SW 1271 (cell line): ENCODE results near the gene GATD1.

Experiments used
- DNase-seq, 2 experiments: peaks; one replicate each; lab custom pipeline; 2025; lab: John Stamatoyannopoulos, UW

The GATD1 gene

DNA sequence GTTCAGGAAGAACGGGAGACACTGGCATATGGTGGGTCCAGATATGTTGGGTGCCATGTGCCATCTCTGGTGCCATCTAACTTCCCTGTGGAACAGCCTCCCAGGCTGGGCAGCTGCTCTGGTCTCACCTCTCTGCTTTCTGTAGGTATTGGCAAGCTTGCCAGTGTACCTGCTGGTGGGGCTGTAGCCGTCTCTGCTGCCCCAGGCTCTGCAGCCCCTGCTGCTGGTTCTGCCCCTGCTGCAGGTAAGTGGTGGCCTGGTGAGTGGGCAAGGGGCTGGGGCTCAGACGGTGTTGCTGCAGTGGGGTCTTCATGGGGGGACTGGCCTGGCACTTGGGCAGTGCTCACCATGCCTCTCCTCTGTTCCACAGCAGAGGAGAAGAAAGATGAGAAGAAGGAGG lies 35.1 kb upstream of the GATD1 start:
- no peak for DNase-seq

DNA sequence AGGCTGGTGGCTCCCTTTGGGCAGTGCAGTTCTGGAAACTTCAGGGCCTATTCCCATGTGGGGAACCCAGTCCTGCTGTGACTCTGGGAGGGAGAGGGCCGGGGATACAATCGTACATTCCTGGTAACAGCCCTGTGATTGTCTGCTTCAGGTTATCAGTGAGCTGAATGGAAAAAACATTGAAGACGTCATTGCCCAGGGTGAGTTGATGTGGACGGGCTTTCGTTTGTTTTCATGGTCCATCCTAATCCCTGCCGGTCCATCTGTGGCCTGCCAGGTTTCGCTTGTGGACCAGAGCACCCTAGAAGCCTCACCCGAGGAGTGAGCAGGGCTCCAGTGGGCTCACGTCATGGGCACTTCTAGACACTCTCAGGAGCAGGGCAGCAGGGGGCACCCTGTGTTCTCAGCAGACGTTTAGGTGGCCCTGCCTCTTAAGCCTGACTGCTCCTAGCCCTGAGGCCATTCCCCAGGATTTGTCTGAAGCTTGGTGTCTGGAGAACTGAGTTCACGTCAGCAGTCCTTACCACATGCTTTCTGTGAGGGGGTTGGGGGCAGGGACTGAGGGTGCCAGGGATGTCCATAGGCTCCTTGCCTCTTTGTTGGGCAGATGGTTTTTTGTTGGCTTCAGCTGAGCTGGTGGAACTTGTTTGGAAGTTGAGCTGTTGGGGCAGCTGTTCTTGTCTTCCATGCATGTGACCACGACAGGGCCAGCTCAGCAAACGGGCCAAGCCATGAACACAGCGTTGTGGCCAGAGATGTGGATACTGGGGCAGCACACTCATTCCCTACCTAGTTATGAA lies 34.4 kb upstream of the GATD1 start:
- no peak for DNase-seq

DNA sequence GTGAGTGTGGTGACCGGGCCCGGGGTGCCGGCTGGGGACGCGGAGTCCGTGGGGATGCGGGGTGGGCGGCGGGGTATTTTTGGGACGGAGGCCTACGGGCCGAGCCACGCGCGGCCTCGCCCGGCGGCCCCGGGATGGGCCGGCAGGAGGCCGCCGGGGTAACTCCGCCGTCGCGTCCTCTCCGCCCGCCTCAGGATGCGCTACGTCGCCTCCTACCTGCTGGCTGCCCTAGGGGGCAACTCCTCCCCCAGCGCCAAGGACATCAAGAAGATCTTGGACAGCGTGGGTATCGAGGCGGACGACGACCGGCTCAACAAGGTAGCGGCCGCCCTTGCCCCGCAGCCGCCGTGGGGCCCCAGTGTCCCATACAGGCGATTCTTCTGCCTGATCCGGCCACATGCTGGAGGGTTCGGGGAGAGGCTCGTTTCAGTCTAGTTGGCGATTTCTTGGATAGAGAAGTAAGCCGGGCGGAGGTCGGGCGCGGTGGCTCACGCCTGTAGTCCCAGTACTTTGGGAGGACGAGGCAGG lies 32.8 kb upstream of the GATD1 start:
- DNase-seq = no peak

DNA sequence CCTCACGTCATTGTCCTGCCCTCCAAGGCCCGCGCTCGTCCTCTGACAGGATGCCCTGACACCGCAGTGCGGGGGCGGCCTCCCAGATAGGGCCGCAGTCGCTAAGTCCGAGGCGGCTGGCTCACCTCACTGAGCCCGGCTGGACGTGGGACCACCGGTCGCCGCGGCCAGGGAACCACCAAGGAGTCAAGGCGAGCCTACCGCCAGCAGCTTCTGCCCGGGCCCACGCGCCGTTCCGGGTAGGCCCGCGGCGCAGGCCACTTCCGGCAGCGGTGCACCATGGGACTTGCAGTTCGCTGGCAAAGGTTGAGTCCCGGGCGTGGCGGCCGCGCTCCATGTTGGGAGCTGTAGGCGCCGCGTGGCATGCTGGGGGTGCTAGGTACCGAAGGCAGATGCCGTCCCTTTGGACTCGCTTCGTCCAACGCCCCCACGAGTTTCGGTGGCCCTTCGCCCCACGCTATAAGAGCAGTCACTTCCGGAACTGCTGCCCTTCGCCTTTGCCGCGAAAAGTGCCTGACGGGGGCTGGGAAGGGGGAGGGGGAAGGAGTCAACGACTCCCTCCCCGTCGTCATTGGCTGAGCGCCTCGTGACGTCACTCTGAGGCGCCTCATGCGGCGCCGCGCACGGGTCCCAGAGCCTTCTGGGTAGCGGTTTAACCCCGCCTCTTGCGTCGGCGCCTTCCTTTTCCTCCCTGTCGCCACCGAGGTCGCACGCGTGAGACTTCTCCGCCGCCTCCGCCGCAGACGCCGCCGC lies 32.2 kb upstream of the GATD1 start, which contains the start of gene RPLP2:
RPLP2 (plus strand) TSS at position 681 of the 753 bp plus-strand sequence. CDS start 268 bp downstream, outside the sequence.
- DNase-seq = peak; percentile 96 to 97

DNA sequence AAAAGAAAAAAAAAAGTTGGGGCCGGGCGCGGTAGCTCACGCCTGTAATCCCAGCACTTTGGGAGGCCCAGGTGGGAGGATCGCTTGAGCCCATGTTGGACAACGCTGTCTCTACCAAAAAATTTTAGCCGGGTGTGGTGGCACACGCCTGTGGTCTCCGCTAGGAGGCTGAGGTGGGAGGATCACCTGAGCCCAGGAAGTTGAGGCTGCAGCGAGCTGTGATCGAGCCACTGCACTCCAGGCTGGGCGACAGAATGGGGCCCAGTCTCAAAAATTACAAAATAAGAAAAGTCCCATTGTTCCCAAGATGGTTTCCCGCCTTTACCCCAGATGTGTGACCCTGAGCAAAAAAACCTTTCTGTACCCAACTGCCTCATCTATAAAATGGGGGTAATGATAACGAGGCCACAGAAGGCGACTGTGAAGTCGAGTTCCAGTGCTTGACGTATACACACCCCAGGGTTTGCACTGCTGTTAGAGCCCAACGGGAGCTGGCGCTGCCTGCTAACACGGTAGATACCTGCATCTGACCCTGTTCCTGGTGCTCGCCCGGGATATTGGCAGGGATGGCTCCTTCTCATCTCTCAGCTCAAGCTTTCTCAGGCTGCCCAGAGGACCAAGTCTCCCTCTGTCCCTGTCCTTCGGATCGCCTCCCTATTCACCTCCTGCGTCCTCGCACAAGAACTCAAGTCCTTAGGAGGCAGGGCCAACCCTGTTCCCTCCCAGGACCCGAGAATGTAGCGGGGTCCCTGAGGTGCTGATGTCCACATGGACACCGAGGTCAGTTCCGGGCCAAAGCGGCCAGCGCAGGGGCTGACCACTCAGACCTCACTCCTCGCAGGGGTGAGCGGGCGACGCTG lies 31.4 kb upstream of the GATD1 start:
- DNase-seq = peak in 1 of 2 experiments; percentile 60

DNA sequence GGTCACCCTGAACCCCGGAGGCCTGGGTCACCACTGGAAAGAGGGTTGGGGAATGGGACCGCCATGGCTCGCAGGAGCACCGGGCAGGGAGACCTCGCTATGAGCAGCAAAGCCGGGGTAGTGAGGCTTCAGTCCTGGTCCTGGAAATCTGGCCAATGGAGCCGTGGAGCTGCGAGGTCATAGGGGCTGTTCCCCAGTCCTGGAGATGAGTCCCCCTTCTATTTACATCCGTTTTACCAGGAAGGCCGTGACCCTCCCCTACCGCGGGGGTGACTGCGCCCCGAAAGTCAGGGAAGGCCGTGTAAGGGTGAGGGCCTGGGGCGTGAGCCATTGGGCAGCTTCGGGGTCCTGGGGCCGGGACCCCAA lies 27.3 kb upstream of the GATD1 start:
- no peak for DNase-seq

DNA sequence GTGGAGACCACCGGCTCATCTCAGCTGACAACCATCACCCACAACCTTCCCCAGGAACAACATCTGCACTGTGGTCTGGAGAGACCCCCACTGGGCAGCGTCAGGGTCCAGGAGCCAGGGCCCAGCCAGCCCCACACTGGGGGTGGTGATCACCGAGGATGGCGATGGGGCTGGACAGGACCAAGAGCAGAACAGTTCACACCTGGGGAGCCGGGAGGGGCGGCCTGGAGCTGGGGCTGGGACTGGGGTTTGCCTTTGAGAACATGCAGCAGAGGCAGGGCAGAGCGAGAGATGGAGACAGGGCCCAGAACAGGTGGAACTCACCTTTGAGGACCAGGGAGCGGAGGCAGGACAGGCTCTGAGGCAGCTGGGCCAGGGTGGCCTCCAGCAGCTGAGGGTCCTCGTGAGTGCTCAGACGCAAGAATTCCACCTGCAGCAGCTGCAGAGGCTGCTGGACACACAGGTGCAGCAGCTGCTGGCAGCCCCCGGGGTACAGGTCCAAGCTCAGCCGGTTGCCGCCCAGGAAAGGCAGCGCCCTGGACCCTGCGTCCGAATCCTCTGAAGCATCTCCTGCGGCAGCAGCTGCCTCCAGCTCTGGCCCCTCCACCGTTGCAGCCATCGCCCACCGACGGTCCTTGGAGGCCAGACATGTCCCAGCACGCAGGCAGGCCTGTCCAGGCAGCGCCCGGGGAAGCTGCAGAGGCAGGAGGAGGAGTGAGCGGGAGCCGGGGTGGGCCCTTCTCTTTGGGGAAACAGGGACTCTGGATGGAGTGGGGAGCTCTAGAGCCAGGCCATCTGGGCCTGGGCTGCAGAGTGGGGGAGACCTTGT lies 26.7 kb upstream of the GATD1 start:
- no peak for DNase-seq

DNA sequence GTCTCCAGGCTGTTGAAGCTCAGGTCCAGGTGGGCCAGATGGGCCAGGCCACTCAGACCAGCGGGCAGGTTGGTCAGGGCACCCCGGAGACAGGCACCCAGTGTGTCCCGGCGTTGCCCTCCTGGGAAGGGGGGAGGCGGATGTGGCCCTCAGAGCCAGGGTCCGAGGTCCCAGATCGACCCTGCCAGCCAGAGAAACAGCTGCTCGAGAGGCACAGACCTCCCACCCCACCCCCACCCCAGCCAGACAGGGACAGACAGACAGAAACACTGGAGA lies 26.1 kb upstream of the GATD1 start:
- DNase-seq = no peak

DNA sequence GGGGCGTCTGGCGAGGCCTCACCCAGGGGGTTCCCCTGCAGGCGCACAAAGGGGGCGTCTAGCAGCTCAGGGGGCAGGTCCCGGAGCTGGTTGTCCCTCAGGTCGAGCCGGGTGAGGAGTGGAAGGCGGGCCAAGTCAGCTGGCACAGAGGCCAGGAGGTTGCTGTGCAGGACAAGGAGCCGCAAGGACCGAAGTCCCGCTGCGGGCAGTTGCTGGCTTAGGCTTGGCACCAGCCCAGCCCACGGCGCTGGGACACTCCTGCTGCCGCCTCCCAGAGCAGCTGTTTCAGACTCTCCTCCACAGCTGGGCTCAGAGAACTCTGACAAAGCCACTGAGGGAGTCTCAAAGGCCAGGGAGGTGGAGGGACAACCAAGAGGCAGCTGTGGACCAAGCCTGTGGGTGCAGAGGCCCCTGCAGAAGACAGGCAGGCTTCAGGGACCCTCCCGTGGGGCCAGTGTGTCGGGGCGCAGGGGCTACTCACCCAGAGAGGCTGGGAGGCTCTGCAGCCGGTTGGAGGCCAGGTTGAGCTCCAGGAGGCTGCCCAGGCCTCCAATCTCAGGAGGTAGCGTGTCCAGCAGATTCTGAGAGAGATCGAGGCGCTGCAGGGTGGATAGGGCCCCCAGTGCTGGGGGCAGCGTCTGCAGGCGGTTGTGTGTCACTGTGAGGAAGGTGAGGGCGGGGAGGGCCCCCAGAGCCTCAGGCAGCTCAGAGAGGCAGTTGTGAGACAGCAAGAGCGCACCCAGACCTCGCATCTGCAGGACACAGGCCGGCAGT lies 25.6 kb upstream of the GATD1 start:
- no peak for DNase-seq

DNA sequence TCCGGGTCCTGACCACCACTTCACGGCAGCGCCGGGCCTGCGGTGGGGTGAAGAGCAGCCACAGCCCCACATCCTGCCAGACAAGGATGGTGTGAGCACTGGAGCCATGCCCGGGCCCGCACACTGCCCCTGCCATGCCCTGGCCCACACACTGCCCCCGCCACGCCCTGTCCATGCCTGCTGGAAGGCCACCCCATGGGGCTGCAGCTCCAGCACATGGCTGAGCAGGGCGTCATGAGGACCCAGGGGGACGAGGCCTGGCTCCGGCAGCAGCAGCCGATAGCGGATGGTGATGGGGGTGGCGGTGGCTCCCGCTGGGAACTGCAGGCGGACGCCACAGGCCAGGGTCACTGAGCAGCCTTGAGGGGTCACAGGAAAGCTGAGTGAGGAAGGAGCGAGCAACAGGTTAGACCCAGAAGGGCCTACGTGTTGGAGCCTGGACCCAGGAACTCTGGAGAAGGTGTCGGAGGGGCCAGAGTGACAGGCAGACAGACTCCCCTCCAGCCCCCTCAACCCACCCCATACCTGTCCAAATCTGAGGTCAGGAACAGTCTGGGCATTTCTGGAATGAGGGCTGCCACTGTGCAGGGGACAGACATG lies 24.8 kb upstream of the GATD1 start:
- DNase-seq = no peak

DNA sequence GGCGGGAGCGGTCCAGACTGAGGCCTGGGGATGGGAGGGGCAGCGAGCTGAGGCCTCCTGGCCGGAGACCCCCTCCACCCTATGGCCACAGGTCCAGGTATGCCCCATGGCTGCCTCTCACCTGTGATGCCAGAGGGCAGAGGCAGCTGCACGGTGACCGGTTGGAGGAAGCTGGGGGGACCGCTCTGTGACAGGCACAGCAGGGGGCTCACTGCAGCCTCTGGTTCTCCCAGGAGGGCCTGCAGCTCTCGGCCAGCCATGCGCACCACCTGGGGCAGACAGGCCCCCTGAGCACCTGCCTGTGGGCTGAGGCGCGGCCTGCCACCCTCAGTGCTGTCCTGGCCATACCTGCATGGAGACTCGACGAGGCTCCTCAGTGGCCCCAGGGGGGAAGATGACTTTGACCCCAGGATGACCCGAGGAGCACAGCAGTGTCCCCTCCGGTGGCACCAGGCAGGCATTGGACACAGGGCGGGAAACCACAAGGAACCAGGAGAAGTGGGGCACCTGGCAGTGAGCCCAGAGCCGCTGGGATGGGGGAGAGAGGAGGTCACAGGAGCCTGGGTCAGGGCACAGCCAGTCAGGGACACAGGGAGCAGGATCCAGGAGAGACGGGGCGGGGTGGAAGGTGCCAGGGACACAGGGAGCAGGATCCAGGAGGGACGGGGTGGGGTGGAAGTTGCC lies 24.0 kb upstream of the GATD1 start:
- DNase-seq = no peak

DNA sequence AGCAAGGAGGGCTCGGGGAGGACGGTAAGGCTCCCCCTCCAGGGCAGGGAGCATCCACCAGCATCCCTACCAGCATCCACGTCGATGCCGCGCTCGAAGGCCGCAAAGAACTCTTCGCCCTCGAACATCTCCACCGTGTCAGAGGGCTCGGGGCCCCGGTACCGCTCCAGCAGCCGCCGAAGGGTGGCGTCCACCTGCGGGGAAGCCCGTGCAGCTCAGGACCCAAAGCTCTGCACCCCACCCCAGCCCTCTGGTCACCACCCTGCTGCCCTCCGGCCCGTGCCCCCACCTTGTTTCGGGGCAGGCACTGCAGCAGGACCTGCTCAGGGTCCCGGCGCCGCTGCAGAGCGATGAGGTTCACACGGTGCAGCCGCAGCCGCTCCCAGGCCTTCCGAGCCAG lies 23.2 kb upstream of the GATD1 start:
- DNase-seq = no peak

DNA sequence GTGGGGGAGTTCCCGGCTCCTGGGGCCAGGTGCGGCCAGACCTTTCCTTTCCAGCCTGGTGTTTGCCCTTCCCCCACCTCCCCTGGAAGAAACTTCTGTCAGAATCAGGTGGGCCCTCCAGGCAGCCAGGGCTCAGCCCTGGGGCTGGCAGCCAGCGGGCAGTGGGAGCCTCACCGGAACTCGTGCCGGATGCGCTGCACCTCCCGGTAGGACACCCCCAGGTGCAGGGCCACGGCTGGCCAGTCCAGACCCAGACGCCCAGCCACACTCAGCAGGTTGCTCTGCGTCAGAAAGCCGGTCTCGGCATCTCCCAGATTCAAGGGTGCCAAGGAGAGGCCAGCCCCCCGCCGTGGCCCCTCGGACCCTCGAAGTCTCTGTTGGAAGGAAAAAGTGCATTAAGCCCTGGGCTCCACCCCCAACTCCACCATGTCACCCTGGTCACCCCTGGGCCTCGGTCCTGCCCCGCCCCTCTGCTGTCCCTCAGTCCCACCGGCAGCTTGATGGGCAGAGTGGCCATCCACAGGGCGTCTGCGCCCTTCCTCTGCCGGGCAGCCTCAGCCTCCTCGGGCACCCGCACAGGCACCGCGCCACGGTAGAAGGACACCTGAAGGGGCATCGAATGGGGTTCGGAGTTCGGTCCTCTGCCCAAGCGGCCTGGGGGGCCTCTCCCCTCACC lies 22.5 kb upstream of the GATD1 start:
- DNase-seq = no peak

DNA sequence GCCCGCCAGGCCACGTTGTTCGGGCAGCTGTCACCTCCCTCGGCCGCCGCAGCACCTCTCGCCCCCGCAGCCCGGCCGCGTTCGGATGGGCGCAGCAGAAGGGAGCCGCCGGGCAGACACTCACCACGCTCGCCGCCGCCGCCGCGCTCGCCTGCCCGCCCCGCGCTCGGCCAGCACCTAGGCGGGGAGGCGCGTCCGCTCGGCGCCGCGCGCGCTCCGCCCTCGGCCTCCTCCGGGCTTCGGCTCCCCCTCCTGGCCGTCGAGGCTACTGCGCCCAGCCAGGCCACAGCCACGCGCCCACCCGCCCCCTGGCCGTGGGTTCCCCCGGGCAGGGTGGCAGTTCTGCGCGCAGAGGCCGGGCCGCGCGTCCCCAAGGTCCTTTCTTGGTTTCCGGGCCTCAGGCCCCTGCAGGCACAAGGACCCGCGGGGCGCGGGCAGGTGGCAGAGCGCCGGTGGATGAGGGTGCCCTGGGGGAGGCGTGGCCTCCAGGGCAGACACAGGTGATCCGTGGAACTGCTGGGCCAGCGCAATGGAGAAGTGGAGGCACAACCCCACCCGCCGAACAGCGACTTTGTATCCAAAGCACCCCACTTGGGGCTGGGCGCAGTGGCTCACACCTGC lies 20.9 kb upstream of the GATD1 start, which contains the start of gene SLC25A22:
SLC25A22 (minus strand) TSS at position 189 of the 621 bp plus-strand sequence. CDS start 3,275 bp downstream, outside the sequence.
- DNase-seq = peak in 1 of 2 experiments; percentile 62

DNA sequence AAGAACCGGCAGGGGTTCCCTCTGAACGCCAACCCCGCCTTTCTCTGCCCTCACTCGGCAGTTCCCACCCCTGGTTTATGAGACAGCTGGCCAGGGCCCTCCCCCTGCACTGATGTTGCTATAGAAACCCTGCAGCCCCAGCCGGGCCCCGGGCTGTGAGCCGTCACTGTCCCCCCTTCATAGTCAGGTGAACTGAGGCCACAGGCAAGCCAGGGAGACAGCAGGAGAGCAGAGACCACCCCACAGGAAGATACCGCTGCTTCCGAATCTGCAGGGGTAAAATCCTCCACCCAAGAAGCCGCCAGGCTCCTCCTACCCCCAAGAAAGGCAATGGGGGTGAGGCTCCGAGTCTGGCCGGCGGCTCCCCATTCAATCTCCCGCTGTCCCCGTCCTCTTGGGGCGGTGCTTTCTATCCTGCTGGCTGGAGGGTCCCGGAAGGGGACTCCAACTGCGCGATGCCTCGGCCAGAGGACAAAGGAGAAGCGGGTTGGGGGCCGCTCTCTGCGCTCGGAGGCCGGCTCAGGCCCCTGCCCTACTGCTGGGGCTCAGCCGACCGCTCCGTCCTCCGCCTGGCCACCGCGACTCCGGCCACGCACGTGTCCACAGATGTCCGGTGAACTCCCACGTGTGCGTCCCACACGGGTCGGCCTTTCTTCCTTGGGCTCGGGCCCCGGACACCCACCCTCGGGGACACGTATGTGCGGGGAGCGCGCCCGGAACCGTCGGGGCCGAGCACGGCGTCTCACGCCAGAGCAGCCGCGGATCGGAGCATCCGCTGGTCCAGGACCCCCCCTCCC lies 20.2 kb upstream of the GATD1 start:
- DNase-seq = peak; percentile 48 to 74

DNA sequence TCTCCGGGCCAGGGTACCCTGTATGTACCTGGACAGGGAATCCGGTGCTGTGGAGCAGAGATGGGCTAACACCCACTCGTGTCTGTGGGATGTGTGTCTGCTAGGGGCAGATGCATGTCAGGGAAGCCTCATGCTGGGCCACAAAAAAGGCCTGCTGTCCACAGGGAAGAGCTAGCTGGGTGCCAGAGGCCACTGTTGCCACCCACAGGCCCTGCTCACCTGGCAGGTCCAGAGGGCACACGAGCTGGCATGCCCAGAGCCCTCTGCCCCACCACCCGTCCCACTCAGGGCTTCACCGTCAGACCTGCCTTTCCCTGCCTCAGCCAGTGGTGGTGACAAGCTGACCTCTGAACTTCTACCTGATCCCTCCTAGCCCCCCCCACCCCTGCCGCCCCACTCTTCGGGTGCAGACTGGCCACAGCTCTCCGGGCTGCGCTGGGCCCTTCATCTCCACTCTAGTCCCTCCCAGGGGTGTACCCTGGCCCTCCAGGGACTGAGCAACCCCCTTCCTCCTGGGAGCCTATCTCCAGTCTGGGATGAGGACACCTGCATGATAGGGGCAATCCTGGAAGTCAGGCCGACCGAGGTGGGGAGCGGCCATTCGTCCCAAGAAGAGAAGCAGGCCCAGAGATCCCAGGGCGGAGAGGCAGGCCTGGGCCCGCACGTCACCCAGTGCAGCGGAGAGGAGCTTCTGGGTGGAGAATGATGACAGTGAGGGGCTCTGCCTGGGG lies 19.4 kb upstream of the GATD1 start:
- no peak for DNase-seq
